ENCODE measurements around the gene HIBADH.

DNA sequence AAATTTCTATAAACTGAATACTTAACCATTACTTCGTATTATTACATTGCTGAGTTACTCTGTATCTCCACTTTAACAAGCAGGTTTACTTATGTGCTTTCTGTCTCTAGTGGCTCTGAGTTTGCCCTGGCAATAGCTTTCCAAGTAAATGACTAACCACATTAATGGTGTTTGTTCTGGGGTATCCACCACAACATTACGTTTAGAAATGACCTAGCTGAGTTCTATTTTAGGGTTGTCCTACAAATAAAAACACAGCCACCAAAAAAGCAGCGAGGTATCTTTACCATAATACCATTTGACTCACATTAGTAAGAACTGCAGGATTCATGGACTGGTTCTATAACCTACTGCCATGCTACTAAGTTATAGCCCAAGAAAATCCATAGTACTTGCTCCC, 83.1 kb downstream of the HIBADH start:
- TF ChIP-seq GATA2 (IDR thresholded peaks at IDR 0.05; ENCODE audit: low read depth, low read length), result no peak
- no peak for TF ChIP-seq GATA3 (IDR thresholded peaks at IDR 0.05; ENCODE audit: low read depth, low read length)
